Left forelimb (tissue), 1 donor: ENCODE results near the gene SSR2.
"Not testable (repeated sequence)": the region's sequence is repeated elsewhere in the genome, so short reads cannot be mapped to it uniquely, and the experiment has no call there.

ENCODE experiments used
- DNase-seq: peaks from one replicate; pipeline ENCODE4 v3.0.0-alpha.2; 2018; ENCODE audit warnings: low spot score

Gene SSR2

DNA sequence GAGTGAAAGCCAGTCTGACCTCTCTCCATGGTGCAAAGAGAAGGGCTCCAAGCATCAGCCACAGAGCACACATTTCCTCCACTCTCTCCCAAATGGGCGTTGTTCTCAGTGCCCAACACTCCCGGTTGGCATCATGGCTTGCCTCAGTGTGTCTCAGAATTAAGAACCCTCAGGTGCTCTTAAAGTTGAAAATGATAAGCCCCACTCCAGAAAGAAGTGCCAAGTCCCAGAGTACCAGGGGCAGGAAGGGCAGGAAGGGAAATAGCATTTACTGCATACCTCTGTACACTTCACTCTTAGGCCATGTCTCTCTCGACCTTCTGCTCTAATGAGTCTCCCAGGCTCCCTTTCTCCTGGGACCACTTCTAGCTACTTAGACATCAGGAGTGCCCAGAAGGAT, 27.2 kb downstream of the SSR2 start:
- DNase-seq = no peak

GRCh38 chr1:155990005-155990739, 30.6 kb downstream of the SSR2 start:
- no peak for DNase-seq

GRCh38 chr1:155989242-155990004, 31.3 kb downstream of the SSR2 start:
- peak; percentile 85 for DNase-seq

DNA sequence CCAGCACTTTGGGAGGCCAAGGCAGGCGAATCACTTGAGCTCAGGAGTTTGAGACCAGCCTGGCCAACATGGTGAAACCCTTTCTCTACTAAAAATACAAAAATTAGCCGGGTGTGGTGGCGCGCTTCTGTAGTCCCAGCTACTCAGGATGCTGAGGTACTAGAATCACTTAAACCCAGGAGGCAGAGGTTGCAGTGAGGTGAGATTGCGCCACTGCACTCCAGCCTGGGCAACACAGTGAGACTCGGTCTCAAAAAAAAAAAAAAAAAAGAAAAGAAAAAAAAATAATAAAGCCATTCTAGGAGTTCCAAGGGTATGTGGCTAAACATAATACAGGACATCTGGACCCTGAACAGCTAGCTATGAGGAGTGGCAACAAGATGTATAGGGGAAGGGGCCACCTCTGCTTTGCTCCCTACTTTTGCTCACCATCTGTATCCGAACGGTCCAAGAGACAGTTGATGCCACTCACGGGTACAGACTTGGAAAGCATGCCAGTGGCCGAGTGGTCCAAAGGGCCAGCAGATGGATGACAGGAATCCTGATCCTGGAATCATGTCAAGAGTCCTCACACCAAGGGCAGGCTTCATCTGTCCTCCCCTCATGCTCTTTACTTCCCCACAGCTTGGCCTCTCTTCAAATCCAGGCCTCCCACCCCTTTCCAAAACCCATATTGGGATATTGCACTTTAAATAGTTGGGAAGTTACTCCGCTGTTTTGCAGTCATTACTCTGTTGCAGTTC, 35.7 kb downstream of the SSR2 start:
- DNase-seq = not testable (repeated sequence)

DNA sequence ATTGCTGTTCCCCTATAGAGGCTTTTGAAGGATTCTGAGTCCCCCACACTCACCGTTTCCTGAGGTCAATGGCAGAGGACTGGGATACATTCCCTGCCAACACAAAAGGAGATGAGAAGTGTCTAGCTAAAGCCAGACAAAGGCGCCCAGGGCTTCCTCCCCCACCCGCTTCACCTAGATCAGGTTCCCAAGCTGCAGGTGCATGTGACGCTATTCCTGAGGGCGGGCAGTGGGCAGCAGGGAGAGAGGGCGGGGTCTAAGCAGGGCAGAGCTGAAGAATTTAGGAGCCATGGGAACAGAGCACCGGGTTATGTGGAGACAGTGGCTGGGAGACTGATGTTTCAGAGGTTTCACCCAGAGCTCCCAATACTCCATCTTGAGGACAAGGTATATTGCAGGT, 36.4 kb downstream of the SSR2 start:
- DNase-seq = no peak

- peak; percentile 85 for DNase-seq
These were observed 37.3 kb downstream of the SSR2 start for GRCh38 chr1:155983191-155984024.

DNA sequence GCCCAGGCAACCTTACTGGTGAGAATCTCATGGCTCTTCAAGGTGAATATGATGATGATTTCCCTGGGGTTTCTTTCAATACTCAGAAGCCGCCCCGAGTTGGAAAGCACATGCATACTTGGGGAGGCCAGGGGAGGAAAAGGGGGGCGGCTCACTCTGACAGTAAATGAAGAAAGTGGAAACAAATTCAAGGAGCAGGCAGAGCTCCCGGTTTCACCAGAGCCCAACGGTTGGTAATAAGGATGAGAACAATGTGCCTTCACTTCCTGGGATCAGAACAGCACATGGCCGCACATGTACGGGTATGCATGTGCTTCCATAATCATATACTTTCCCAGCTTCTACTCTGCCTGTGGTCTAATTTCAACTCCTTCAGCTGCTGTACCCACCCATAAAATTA, 38.6 kb downstream of the SSR2 start:
- DNase-seq = no peak

DNA sequence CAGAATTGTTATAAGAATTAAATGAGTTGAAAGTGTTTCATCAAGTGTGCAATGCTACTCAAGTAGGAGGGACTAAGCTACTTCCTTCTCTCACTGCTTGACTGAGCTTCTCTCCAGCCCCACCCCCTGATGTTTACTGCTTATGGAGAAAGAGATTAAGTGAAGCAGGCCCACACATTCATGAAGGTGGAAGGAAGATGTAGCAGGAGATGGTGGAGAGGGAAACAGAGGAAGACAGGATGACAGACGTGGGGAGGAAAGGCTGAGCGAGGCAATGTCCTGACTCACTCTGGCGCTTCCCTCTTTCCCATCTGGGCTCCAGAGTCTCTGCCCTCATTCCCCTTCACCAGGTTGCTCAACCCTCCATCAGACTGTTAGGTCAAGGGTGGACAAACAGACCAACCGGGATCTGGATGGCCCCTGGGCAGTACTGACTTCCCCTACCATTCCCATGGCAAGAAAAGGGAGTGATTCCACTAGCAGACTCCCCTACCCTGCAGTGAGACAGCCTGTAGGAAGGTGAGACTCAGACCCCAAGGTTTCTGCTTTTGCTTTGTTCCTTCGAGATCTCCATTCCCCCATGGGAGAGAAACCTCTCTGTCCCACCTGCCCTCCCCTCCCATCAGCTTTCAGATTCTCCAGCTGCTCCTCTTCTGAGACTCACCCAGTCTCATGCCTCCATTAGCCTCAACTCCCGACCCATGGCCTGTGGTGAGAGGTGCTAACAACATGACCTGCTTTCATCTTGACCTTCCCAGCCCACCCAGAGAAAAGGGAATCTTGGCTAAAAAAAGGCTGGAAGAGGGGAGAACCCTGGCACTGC, 39.3 kb downstream of the SSR2 start:
- DNase-seq = no peak

GRCh38 chr1:155979597-155980343, 41.0 kb downstream of the SSR2 start:
- no peak for DNase-seq

DNA sequence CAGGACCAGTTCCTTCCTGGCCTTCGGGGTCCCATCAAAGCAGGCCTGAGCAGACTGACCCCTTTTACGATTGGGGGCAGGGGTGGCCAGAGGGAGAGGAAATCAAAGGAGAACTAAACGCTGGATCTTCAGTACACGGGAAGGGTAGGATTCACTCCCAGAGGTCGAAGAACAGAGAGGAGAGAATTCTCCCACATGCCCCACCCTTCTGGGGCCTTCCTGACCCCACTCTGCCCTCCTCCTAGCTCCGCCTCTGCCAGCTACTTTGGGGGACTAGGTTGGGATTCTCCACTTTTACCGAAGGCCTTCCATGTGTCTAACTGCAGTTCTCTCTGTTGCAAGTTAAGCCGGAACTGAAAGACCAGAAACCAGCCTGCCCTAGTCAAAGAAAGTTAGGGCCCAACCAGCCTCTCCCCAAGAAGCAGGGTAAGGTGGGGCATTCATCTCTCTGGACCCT, 41.8 kb downstream of the SSR2 start:
- DNase-seq = no peak

- peak; percentile 84 for DNase-seq
These were observed 42.3 kb downstream of the SSR2 start, which contains the start of gene ARHGEF2 for GRCh38 chr1:155978325-155978972. TSS of gene ARHGEF2 (minus strand) at chr1:155978547. CDS start at chr1:155978427, 120 bp downstream.

DNA sequence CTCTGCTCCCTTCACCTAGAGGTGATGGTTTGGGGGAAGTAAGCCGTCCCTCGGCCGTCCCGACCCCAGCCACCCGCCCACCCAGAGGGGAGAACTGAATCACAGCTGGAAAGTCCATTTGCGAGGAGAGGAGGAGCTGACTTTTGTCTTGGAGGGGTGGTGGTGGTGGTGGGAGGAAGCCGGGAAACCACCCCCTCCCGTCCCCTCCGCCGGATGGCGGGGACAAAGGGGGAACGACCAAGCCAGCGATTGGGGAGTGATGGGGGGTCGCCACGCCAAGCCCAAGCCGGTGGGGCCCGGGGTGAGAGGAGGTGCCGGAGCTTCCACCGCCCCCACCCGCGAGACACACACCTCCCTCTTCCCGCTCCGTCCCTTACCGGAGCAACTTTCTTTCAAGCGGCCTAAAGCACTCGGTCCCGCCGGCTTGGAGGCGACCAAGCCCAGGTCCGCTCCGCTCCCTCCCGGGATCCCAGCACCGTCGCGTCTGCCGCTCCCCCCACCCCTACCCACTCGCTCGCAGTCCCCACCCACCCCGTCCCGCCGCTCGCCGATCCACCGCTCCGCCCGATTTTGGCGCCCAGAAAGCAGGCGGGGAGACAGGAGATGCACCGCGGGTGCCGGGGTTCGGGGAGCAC, 42.9 kb downstream of the SSR2 start:
- DNase-seq = peak; percentile 80

DNA sequence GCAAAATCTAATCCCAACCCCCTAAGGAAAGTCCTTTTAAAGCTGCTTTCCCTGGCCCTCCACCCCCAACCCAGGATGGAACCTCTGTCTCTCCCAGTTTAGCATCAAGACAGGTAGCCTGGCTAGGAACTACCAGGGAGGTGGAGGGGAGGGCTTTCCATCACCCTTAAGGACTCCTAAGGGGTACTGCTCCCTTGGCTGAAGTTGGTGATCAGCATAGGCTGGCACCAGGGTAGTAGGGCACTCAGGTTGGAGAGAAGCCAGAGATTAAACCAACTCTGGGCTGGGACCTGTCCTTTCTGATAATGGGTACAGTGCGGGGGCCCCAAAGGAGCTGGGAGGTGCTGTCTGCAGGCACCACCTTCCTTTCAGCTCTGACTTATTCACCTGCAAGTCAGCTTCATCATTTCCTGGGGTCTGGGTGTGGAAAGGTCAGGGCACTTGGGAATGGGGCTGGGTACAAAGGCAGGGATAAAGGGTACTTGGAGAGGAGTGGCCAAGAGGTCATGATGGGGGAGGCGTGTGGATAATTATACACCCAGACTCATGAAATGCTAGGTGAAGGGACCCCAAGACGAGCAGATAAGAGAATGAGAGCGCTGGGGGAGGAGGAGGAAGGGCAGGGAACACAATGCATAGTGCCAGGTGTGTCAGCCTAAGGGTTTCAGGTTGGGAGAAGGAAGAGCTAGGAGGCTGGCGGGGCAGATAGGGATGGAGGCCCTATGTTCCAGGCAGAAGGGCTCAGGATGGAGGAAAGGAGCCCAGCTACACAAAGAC, 43.6 kb downstream of the SSR2 start:
- no peak for DNase-seq

- peak; percentile 82 for DNase-seq
These were observed 44.5 kb downstream of the SSR2 start for GRCh38 chr1:155976062-155976912.

- no peak for DNase-seq
These were observed 45.2 kb downstream of the SSR2 start for GRCh38 chr1:155975375-155976061.
